ENCODE measurements around the gene NAALADL2.
"Not testable (repeated sequence)": the region's sequence is repeated elsewhere in the genome, so short reads cannot be mapped to it uniquely, and the experiment has no call there.

The NAALADL2 gene

GRCh38 chr3:175426805-175427204 is 567.7 kb downstream of the NAALADL2 start:
- no peak for DNase-seq (ENCODE audit: low read depth)

- no peak for DNase-seq (ENCODE audit: low read depth)
These were observed 569.3 kb downstream of the NAALADL2 start for GRCh38 chr3:175428466-175428865.

GRCh38 chr3:175430983-175431773 is 572.0 kb downstream of the NAALADL2 start:
- DNase-seq (ENCODE audit: low read depth) = no peak

GRCh38 chr3:175432376-175433025 is 573.4 kb downstream of the NAALADL2 start:
- no peak for DNase-seq (ENCODE audit: low read depth)

GRCh38 chr3:175433026-175433674 is 574.0 kb downstream of the NAALADL2 start:
- no peak for DNase-seq (ENCODE audit: low read depth)

- DNase-seq (ENCODE audit: low read depth) = no peak
These were observed 575.4 kb downstream of the NAALADL2 start for GRCh38 chr3:175434561-175434960.

GRCh38 chr3:175443682-175444081 is 584.5 kb downstream of the NAALADL2 start:
- DNase-seq (ENCODE audit: low read depth) = no peak

- DNase-seq (ENCODE audit: low read depth) = no peak
These were observed 586.6 kb downstream of the NAALADL2 start for GRCh38 chr3:175445741-175446140.

GRCh38 chr3:175447521-175447920 is 588.4 kb downstream of the NAALADL2 start:
- DNase-seq (ENCODE audit: low read depth) = no peak

- no peak for DNase-seq (ENCODE audit: low read depth)
These were observed 594.2 kb downstream of the NAALADL2 start for GRCh38 chr3:175453361-175453760.

- no peak for DNase-seq (ENCODE audit: low read depth)
These were observed 597.3 kb downstream of the NAALADL2 start for GRCh38 chr3:175456466-175456865.

- DNase-seq (ENCODE audit: low read depth) = no peak
These were observed 598.2 kb downstream of the NAALADL2 start for GRCh38 chr3:175457301-175457700.

- not testable (repeated sequence) for DNase-seq (ENCODE audit: low read depth)
These were observed 601.8 kb downstream of the NAALADL2 start for GRCh38 chr3:175460849-175461399.

- no peak for DNase-seq (ENCODE audit: low read depth)
These were observed 605.2 kb downstream of the NAALADL2 start for GRCh38 chr3:175464362-175464761.

- no peak for DNase-seq (ENCODE audit: low read depth)
These were observed 610.0 kb downstream of the NAALADL2 start for GRCh38 chr3:175469124-175469523.

GRCh38 chr3:175475765-175476164 is 616.6 kb downstream of the NAALADL2 start:
- no peak for DNase-seq (ENCODE audit: low read depth)

GRCh38 chr3:175476489-175476888 is 617.4 kb downstream of the NAALADL2 start:
- no peak for DNase-seq (ENCODE audit: low read depth)

- DNase-seq (ENCODE audit: low read depth) = no peak
These were observed 618.6 kb downstream of the NAALADL2 start for GRCh38 chr3:175477651-175478224.

GRCh38 chr3:175478301-175478700 is 619.2 kb downstream of the NAALADL2 start:
- no peak for DNase-seq (ENCODE audit: low read depth)

- DNase-seq (ENCODE audit: low read depth) = no peak
These were observed 620.0 kb downstream of the NAALADL2 start for GRCh38 chr3:175479175-175479574.

GRCh38 chr3:175479800-175480199 is 620.7 kb downstream of the NAALADL2 start:
- DNase-seq (ENCODE audit: low read depth) = no peak

GRCh38 chr3:175484666-175485065 is 625.5 kb downstream of the NAALADL2 start:
- DNase-seq (ENCODE audit: low read depth) = no peak
